Endothelial cell of umbilical vein (primary cell): ENCODE data around the gene C16orf78. TPM values are rescaled to one million over a fixed set of nuclear protein-coding genes. Genes with fewer than 3 reads are reported as not detected.

ENCODE experiments used
- BruUV-seq: library from RNA; stranded (reverse); fragments of 400-500 nt; replicated peaks from 2 replicates; lab custom pipeline; 2021; lab: Mats Ljungman, UMichigan
- CTCF ChIA-PET: fragments of 300-600, 350-600 bp; sonication (Branson Sonifier 250); formaldehyde crosslinking; loops from one replicate; lab custom pipeline; 2021; ENCODE audit warnings: antibody characterized with exemption, inconsistent platforms; lab: Charles Lee
- POLR2A ChIA-PET: fragments of 300-600, 350-600 bp; sonication (Branson Sonifier 250); formaldehyde crosslinking; loops from one replicate; lab custom pipeline; 2021; ENCODE audit warnings: antibody characterized with exemption, inconsistent platforms; lab: Charles Lee
- DNase-seq: peaks from one replicate; pipeline ENCODE4 v3.0.0-alpha.2; 2011; ENCODE audit warnings: low read depth, low spot score
- FAIRE-seq: peaks from 2 replicates; lab custom pipeline; 2011; peaks lifted over from hg19 to GRCh38; lab: Jason Lieb, UNC
- H2AFZ ChIP-seq: 2 replicates; pipeline ENCODE4 v1.6.0; 2012; ENCODE audit warnings: low read depth, low read length, control low read depth, inconsistent platforms
- H3K27ac ChIP-seq: 2 replicates; pipeline ENCODE4 v1.5.1; 2011; ENCODE audit warnings: low read depth, mild to moderate bottlenecking, control low read depth, low read length, moderate library complexity; ENCODE audit not compliant: insufficient read depth
- H3K27me3 ChIP-seq, 2 experiments: 2 replicates each; pipeline versions ENCODE4 v1.6.0 to v1.6.1; 2011; ENCODE audit warnings: low read length in 2 of 2, mixed read lengths in 1 of 2; ENCODE audit not compliant: control insufficient read depth in 2 of 2, insufficient read depth in 2 of 2
- H3K36me3 ChIP-seq, 2 experiments: 2 replicates in 1 of 2; 3 replicates in 1 of 2; pipeline ENCODE4 v1.5.1; 2011; ENCODE audit warnings: low read length in 2 of 2, mild to moderate bottlenecking in 1 of 2, moderate library complexity in 1 of 2; ENCODE audit not compliant: control insufficient read depth in 2 of 2, insufficient read depth in 2 of 2; ENCODE audit errors: extremely low read depth in 1 of 2
- H3K4me1 ChIP-seq: 3 replicates; pipeline ENCODE4 v1.5.1; 2011; ENCODE audit warnings: mild to moderate bottlenecking, low read length; ENCODE audit not compliant: control insufficient read depth, insufficient read depth; ENCODE audit errors: extremely low read depth
- H3K4me2 ChIP-seq: 2 replicates; pipeline ENCODE4 v1.6.1; 2011; ENCODE audit warnings: low read length, control low read depth, mixed read lengths; ENCODE audit not compliant: insufficient read depth
- H3K4me3 ChIP-seq, 3 experiments: fragments of 200-600 bp in 1 of 3; sonication (generic), shearing (Covaris generic) in 1 of 3; replicated peaks in 1 of 3; 2 replicates each; pipeline ENCODE4 v1.5.1; 2011 to 2016; ENCODE audit warnings: control low read depth in 3 of 3, low read length in 3 of 3, mild to moderate bottlenecking in 2 of 3, inconsistent platforms in 1 of 3, low read depth in 1 of 3, moderate library complexity in 1 of 3; ENCODE audit not compliant: insufficient read depth in 1 of 3
- H3K79me2 ChIP-seq: 2 replicates; pipeline ENCODE4 v1.6.0; 2012; ENCODE audit warnings: low read length, inconsistent platforms; ENCODE audit not compliant: control insufficient read depth, insufficient read depth
- H3K9ac ChIP-seq: replicated peaks from 2 replicates; pipeline ENCODE3; 2011; ENCODE audit warnings: low read length, control low read depth; ENCODE audit not compliant: insufficient read depth; ENCODE audit errors: extremely low read depth
- H3K9me1 ChIP-seq: replicated peaks from 3 replicates; pipeline ENCODE4 v1.6.0; 2011; ENCODE audit warnings: mild to moderate bottlenecking, low read length; ENCODE audit not compliant: control insufficient read depth, insufficient read depth; ENCODE audit errors: extremely low read depth
- H3K9me3 ChIP-seq: replicated peaks from 2 replicates; pipeline ENCODE4 v1.5.1; 2012; ENCODE audit warnings: low read length, inconsistent platforms; ENCODE audit not compliant: control insufficient read depth, insufficient read depth
- H4K20me1 ChIP-seq: replicated peaks from 2 replicates; pipeline ENCODE3; 2011; ENCODE audit warnings: mild to moderate bottlenecking, low read length; ENCODE audit not compliant: control insufficient read depth, insufficient read depth; ENCODE audit errors: extremely low read depth
- CTCF ChIP-seq, 2 donors: IDR thresholded peaks; 1 replicate in 1 of 2; 2 replicates in 1 of 2; pipeline ENCODE4 v1.5.1; 2011; ENCODE audit warnings: low read length in 2 of 2, mild to moderate bottlenecking in 2 of 2, moderate library complexity in 2 of 2, control low read depth in 1 of 2, inconsistent platforms in 1 of 2, low read depth in 1 of 2; ENCODE audit not compliant: insufficient read depth in 1 of 2; ENCODE audit errors: extremely low read depth in 1 of 2
- EZH2 ChIP-seq: IDR thresholded peaks from 2 replicates; pipeline ENCODE4 v1.6.1; 2012; ENCODE audit warnings: borderline replicate concordance, low read depth, mild to moderate bottlenecking, moderate library complexity, low read length, inconsistent platforms; ENCODE audit not compliant: severe bottlenecking
- FOS ChIP-seq: IDR thresholded peaks from 2 replicates; pipeline ENCODE4 v1.6.1; 2011; ENCODE audit warnings: mild to moderate bottlenecking, low read length, moderate library complexity, borderline replicate concordance; ENCODE audit not compliant: insufficient read depth
- GATA2 ChIP-seq: IDR thresholded peaks from 2 replicates; pipeline ENCODE4 v1.7.0; 2011; ENCODE audit warnings: low read depth, mild to moderate bottlenecking, moderate library complexity, mixed read lengths, low read length; ENCODE audit not compliant: insufficient read length, insufficient read depth
- JUN ChIP-seq: IDR thresholded peaks from 2 replicates; pipeline ENCODE4 v1.6.1; 2011; ENCODE audit warnings: borderline replicate concordance, low read depth; ENCODE audit not compliant: insufficient read length, insufficient read depth
- MAX ChIP-seq: IDR thresholded peaks from 2 replicates; pipeline ENCODE4 v1.6.1; 2011; ENCODE audit not compliant: insufficient read depth, insufficient read length
- POLR2A ChIP-seq: IDR thresholded peaks from 2 replicates; pipeline ENCODE4 v1.6.1; 2012; ENCODE audit warnings: low read depth, mild to moderate bottlenecking, control low read depth, low read length
- POLR2AphosphoS5 ChIP-seq: IDR thresholded peaks from 2 replicates; pipeline ENCODE4 v1.6.1; 2012; ENCODE audit warnings: low read depth, mild to moderate bottlenecking, control low read depth, low read length, moderate library complexity; ENCODE audit not compliant: insufficient read depth
- dilution Hi-C: fragments of 300-500 bp; cut with MboI; formaldehyde crosslinking; loops from one replicate; pipeline ENCODE4 v1.15.0; 2019; ENCODE audit warnings: low sequenced_read_pairs; ENCODE audit not compliant: extremely low pct_ligation_motif_present
- intact Hi-C: fragments of 100-400 bp; cut with micrococcal nuclease; formaldehyde crosslinking; loops from one replicate; pipeline ENCODE4 v1.10.0; 2022
- polyA plus RNA-seq, 4 experiments: library from polyadenylated mRNA; depleted of rRNA in 3 of 4; stranded (reverse) in 3 of 4; unstranded in 1 of 4; fragments of >200 nt; gene quantifications; 2 replicates each; pipeline versions ENCODE4 v1.2.1 to v1.2.3, GENCODE V29; 2011 to 2012; ENCODE audit warnings: missing spikeins in 1 of 4
- total RNA-seq: library from RNA; stranded (reverse); gene quantifications from 2 replicates; pipeline ENCODE4 v1.2.3, GENCODE V29; 2021

The C16orf78 gene
- total and polyA plus RNA-seq, 2 donors (not counting 3 experiments of a cell fraction or from before 2014, with no cell fraction given), result not detected

GRCh38 chr16:49424961-49425360 is 51.4 kb downstream of the C16orf78 start:
- POLR2A ChIA-PET, result no interaction called here

More at GRCh38 chr16:49424961-49425360, 51.4 kb downstream of the C16orf78 start:
- FAIRE-seq (no peak), DNase-seq (no peak)
- Histone ChIP-seq H3K9me1 (no peaks in the 10 kb centered on the region), H3K4me2 (no peak overlapping the region), H2AFZ (no peak overlapping the region), H3K9ac (no peak overlapping the region), H3K27me3 (no peaks in the 10 kb centered on the region), H3K27ac (no peak overlapping the region), H3K4me1 (no peaks in the 10 kb centered on the region), H4K20me1 (no peaks in the 10 kb centered on the region), H3K4me3 (no peak overlapping the region), H3K36me3 (no peaks in the 10 kb centered on the region), H3K9me3 (no peaks in the 10 kb centered on the region), H3K79me2 (no peaks in the 10 kb centered on the region)
- TF ChIP-seq MAX, result no peak
- TF ChIP-seq GATA2, result no peak
- TF ChIP-seq FOS, result no peak
- TF ChIP-seq EZH2, result no peak
- no peak for TF ChIP-seq POLR2A
- TF ChIP-seq JUN, result no peak
- TF ChIP-seq CTCF (IDR thresholded peaks at IDR 0.05; ENCODE audit: extremely low read depth in 1 of 2, insufficient read depth in 1 of 2, low read depth in 1 of 2, low read length in 2 of 2), result no peak
- no peak for TF ChIP-seq POLR2AphosphoS5
- CTCF ChIA-PET, result no interaction called here
- no TSS peak for BruUV-seq
- intact Hi-C loops, result no loop called here
- dilution Hi-C loops, result no loop called here
